CD4-positive, alpha-beta T cell treated with Interleukin-17A for 4 hours (primary cell): ENCODE measurements around the gene PACRG.

Experiments
- DNase-seq: peaks from one replicate; pipeline ENCODE4 v3.0.0-alpha.2; 2020; ENCODE audit warnings: mixed read lengths

PACRG gene

GRCh38 chr6:163098827-163099479 is 371.2 kb downstream of the PACRG start:
- no peak for DNase-seq

GRCh38 chr6:163099621-163100171 is 371.9 kb downstream of the PACRG start:
- no peak for DNase-seq

- DNase-seq = no peak
These were observed 372.5 kb downstream of the PACRG start for GRCh38 chr6:163100259-163100658.

DNA sequence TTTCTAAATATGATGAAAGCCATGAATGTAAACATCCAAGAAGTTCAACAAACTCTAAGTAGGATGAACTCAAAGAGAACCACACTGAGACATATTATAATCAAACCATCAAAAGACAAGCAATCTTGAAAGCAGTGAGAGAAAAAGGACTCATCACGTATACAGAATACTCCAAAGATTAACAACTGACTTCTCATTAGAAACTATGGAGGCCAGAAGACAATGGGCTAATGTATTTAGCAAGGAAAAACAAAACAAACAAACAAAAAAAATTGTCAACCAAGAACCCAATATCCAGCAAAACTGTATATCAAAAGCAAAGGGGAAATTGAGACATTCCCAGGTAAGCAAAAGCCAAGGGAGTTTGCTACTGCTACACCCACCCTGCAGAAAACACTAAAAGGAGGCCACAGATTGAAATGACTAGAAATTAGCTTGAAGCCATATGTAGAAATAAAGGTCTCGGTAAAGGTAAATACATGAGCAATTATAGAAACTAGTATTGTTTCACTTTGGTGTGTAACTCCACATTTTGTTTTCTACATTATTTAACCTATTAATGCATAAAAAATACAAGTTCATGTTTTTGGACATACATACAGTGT is 385.7 kb downstream of the PACRG start:
- DNase-seq = no peak

DNA sequence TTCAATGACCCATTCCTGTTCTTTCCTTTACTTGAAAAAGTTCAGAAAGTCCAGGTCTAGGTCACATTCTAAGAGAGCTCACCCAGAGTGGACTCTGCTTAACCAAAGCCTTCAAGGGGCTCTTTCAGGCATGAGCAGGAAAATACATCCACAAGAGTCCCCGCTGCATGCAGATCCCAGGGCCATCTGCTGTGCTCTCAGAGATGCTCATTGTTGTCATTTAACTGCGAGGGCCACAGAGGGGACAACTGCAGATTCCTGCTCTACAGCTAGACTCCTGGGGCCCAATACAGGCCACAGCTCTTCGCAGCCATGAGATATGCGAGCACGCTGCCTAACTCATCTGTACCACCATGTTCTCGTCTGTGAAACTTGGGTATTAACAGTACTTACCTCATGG is 391.2 kb downstream of the PACRG start:
- no peak for DNase-seq

- no peak for DNase-seq
These were observed 392.4 kb downstream of the PACRG start for GRCh38 chr6:163120223-163120622.

GRCh38 chr6:163121270-163121669 is 393.5 kb downstream of the PACRG start:
- no peak for DNase-seq

GRCh38 chr6:163122365-163122764 is 394.6 kb downstream of the PACRG start:
- DNase-seq = no peak

GRCh38 chr6:163123098-163123497 is 395.3 kb downstream of the PACRG start:
- no peak for DNase-seq

DNA sequence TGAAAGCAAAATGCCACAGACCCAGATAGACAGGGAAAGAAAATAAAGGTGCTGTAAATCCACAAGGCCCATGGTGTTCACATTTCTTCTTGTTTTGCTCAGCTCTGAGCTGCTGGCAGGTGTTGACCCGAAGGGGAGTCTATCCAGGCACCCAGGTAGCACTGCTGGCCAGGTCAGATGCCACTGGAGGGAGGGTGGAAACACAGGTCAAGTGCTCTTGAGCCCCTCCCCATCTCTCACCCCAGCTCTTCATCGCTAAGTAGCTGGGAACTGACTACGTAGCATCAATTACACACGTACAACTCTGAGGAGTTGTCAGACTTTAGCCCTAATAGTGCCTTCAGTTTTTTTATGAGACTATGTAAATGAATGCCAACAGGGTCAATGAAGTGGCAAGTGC is 399.0 kb downstream of the PACRG start:
- DNase-seq = no peak

DNA sequence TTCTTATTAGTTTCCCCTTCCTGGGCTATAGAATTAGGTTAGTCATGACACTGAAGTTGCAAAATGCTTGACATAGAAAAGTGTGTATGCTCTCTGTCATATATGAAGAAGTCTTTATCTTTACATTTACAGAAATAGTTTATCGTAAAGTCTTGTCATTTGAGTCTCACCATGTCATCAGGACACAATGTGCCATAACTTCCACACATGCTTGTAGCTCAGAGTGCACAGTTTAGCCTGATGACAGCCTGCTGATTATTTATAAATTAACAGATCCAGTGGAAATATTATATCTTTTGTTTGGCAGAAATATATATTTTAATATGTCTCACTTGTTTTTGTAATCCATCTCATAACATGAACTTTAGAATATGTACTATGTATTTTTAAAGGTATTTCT is 399.8 kb downstream of the PACRG start:
- DNase-seq = no peak

GRCh38 chr6:163128324-163128723 is 400.6 kb downstream of the PACRG start:
- no peak for DNase-seq

GRCh38 chr6:163132050-163132750 is 404.4 kb downstream of the PACRG start:
- DNase-seq = no peak

DNA sequence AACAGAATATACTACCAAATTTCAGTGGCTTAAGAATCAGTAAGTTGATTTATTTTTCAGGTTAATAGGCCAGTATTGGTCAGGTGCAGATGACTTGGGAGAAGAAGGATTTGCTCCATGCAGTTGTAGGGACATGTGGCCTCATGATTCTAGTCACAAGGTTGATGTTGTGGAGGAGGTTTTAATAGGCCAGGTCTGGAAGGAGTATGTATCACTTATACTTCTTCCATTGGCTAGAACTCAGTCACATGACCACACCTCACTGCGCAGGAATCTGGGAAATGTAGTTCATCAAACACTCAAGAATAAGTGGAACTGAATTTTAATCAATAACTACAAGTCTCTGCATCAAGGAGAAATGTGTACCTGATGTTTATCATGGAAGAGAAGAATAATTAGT is 405.2 kb downstream of the PACRG start:
- DNase-seq = no peak

DNA sequence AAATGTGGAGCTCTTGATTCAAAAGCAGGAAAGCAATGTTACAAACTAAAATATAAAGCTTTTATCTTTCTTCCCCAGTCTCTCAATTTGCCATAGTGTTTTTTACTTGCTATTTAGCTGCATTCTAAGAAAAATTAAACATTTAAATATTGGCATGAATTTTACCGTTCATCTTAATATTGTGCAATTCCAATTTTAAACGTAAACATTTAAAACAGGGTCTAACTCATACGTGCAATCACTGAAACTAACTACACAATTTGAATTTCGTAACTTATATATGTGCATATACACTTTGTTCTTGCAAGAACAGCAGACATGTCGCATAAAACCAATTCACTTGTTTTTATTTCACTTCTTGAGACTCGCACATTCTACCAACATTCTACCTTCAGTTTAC is 405.9 kb downstream of the PACRG start:
- DNase-seq = no peak

- no peak for DNase-seq
These were observed 409.1 kb downstream of the PACRG start for GRCh38 chr6:163136681-163137397.

- no peak for DNase-seq
These were observed 409.7 kb downstream of the PACRG start for GRCh38 chr6:163137398-163137881.

DNA sequence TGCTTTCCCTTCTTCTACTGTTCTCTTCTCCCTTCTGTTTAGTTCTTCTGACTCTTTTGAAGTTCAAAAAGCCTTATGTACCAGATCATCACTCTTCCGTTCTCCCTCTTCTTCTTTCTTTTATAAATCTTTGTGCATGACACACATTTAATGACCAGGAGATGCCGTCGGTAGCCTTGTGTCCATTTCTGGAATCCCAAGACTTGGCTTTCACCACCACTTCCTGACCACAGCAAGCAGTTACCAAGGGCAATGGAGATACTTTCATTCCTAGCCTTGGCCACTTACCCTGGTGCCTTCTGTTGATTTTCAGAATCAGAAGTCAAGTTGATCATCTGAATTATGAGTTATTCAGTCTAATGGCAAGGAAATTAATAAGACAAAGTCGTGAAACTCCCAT is 418.3 kb downstream of the PACRG start:
- no peak for DNase-seq

GRCh38 chr6:163147994-163148393 is 420.2 kb downstream of the PACRG start:
- no peak for DNase-seq

- DNase-seq = no peak
These were observed 420.9 kb downstream of the PACRG start for GRCh38 chr6:163148451-163149278.

GRCh38 chr6:163149279-163149848 is 421.6 kb downstream of the PACRG start:
- DNase-seq = no peak

DNA sequence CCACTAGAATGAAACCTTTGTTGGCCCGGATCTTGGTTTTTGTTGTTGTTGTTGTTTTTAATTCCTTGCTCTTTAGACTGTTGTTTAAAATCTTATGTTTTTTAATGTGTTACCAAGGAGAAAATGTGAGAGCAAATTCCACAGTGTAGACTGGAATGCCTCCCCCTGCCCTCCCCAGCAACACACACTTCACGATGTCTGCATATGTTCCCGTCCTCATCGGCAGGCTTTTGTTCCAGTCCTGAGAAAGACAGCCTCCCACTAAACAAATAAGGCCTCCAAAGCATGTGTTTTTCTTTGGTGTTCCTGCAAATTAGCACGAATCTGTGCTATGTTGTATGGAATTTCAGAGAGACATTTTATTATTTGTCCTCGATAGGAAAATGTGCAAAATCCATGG is 423.4 kb downstream of the PACRG start:
- no peak for DNase-seq
